AG08396 (cell line): ENCODE data around the gene SPATS2.

Experiments
- DNase-seq: peaks from one replicate; pipeline ENCODE4 v3.0.0; 2012; ENCODE audit warnings: low spot score, mixed read lengths

The SPATS2 gene

GRCh38 chr12:49556391-49557186 lies 189.3 kb downstream of the SPATS2 start:
- DNase-seq, result no peak

GRCh38 chr12:49557187-49557916 lies 190.1 kb downstream of the SPATS2 start:
- no peak for DNase-seq

GRCh38 chr12:49557917-49558215 lies 190.6 kb downstream of the SPATS2 start:
- no peak for DNase-seq

- no peak for DNase-seq
These were observed 191.3 kb downstream of the SPATS2 start for GRCh38 chr12:49558526-49558925.

- no peak for DNase-seq
These were observed 191.9 kb downstream of the SPATS2 start for GRCh38 chr12:49559011-49559675.

- DNase-seq, result no peak
These were observed 193.4 kb downstream of the SPATS2 start for GRCh38 chr12:49560695-49561094.

GRCh38 chr12:49562233-49562632 lies 195.0 kb downstream of the SPATS2 start:
- DNase-seq, result no peak

- DNase-seq, result no peak
These were observed 195.6 kb downstream of the SPATS2 start for GRCh38 chr12:49562831-49563230.

- DNase-seq, result no peak
These were observed 196.9 kb downstream of the SPATS2 start for GRCh38 chr12:49563951-49564685.

GRCh38 chr12:49564686-49565405 lies 197.6 kb downstream of the SPATS2 start:
- DNase-seq, result no peak

- no peak for DNase-seq
These were observed 198.4 kb downstream of the SPATS2 start for GRCh38 chr12:49565406-49566265.

- no peak for DNase-seq
These were observed 199.1 kb downstream of the SPATS2 start for GRCh38 chr12:49566361-49566760.

- no peak for DNase-seq
These were observed 200.0 kb downstream of the SPATS2 start for GRCh38 chr12:49567302-49567610.

- DNase-seq, result peak; percentile 96
These were observed 200.6 kb downstream of the SPATS2 start, which contains the start of gene MCRS1 for GRCh38 chr12:49567611-49568441. MCRS1 (minus strand) TSS chr12:49568142; CDS start chr12:49566731, 1,411 bp downstream.

- DNase-seq, result no peak
These were observed 201.3 kb downstream of the SPATS2 start for GRCh38 chr12:49568442-49569162.
